Body of pancreas (tissue), 4 donors: Measurements from ENCODE around the gene SFR1. TPM values are rescaled to one million over a fixed set of nuclear protein-coding genes. Genes with fewer than 3 reads are reported as not detected.

Source experiments
- ATAC-seq: fragments of 150-250 bp; one replicate; pipeline ENCODE4 v1.9.1; 2016
- DNase-seq, 4 donors: peaks; one replicate each; pipeline ENCODE4 v3.0.0-alpha.2; 2019
- H3K27ac ChIP-seq, 4 donors: fragments of 200-600 bp; sonication (generic); 1 replicate in 3 of 4; 2 replicates in 1 of 4; pipeline versions ENCODE4 v1.5.1 to v1.6.1; 2016 to 2019; ENCODE audit warnings: mild to moderate bottlenecking in 1 of 4, mixed read lengths in 1 of 4, moderate library complexity in 1 of 4
- H3K27me3 ChIP-seq, 2 donors: fragments of 200-600 bp; sonication (generic); one replicate each; pipeline ENCODE4 v1.6.0; 2016; ENCODE audit warnings: mild to moderate bottlenecking in 1 of 2
- H3K36me3 ChIP-seq, 2 donors: fragments of 200-600 bp; sonication (generic); replicated peaks in 1 of 2; 2 replicates each; pipeline ENCODE4 v1.5.1; 2016; ENCODE audit warnings: low read depth in 2 of 2; ENCODE audit not compliant: insufficient read depth in 1 of 2
- H3K4me1 ChIP-seq: fragments of 200-600 bp; sonication (generic); one replicate; pipeline ENCODE4 v1.6.0; 2016
- H3K4me3 ChIP-seq, 2 donors: fragments of 200-600 bp; sonication (generic); 1 replicate in 1 of 2; 2 replicates in 1 of 2; pipeline ENCODE4 v1.5.1; 2016 to 2019
- H3K9me3 ChIP-seq, 3 donors: fragments of 200-600 bp; sonication (generic); 1 replicate in 2 of 3; 2 replicates in 1 of 3; pipeline ENCODE4 v1.5.1; 2016
- CTCF ChIP-seq, 7 experiments: fragments of 450-650 bp in 4 of 7; fragments of 200-600 bp in 3 of 7; sonication (generic) in 3 of 7; IDR thresholded peaks; one replicate each; pipeline ENCODE4 v1.5.1; 2016 to 2019; ENCODE audit warnings: antibody characterized with exemption in 7 of 7
- POLR2A ChIP-seq, 3 donors: fragments of 450-650 bp; IDR thresholded peaks; one replicate each; pipeline ENCODE4 v1.6.1; 2016; ENCODE audit warnings: antibody characterized with exemption in 3 of 3, mild to moderate bottlenecking in 2 of 3
- WGBS, 2 donors: methylation state at CpG; one replicate each; pipeline ENCODE4 v1.1.5; 2017; 5-methylcytosine and 5-hydroxymethylcytosine counted together
- intact Hi-C: fragments of 100-400 bp; cut with DNase I; formaldehyde crosslinking; loops from one replicate; pipeline ENCODE4 v1.15.1; 2023
- total RNA-seq, 2 donors: library from RNA; depleted of rRNA; stranded (reverse); fragments of >200 nt; gene quantifications; one replicate each; pipeline ENCODE4 v1.1.0, GENCODE V29; 2016

SFR1 gene
- total RNA-seq, 2 donors from 2014 or later: 3.3 to 5.2 TPM

- Histone ChIP-seq H3K9me3 (no peaks in the 10 kb centered on the region), H3K4me3 (no peak overlapping the region), H3K4me1 (no peaks in the 10 kb centered on the region), H3K27me3 (no peaks in the 10 kb centered on the region), H3K36me3 (no peaks in the 10 kb centered on the region), H3K27ac (no peak overlapping the region)
- no peak for ATAC-seq
- intact Hi-C loops: no loop called here
- DNase-seq: no peak
- 24 to 44% methylated on average over 1 of the region's 1 CpG for WGBS, 2 donors
- no peak for TF ChIP-seq CTCF (IDR thresholded peaks at IDR 0.05)
- no peak for TF ChIP-seq POLR2A (IDR thresholded peaks at IDR 0.05)
Measured at GRCh38 chr10:104113376-104113956, 8.5 kb upstream of the SFR1 start.

DNA sequence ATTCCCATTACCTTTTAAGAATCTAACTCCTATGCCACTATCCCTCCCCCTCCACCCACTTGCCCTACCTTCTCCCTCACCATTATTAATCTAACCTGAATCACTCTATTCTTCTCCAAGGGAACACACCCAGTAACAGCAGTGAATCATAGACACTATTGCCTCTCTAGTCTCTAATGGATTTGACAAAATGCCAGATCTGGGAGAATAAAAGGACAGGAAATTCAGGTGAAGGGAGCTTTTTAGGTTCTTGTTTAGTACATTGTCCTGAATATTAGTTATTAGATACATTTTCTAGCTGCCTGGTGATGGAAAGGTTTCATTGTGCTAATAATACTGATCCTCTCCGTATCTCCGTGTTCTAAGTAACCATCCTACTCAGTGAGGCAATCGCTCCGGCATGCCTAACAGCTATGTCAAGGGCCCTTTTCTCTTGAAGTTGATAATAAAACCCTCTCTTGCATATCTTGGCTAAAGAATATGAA is 4.1 kb upstream of the SFR1 start:
- intact Hi-C loops: no loop called here
- 86 to 92% methylated on average over 4 of the region's 4 CpGs for WGBS, 2 donors
- no peaks in the 10 kb centered on the region for H3K9me3 ChIP-seq
- DNase-seq (no peak), ATAC-seq (no peak)
- H3K4me1 ChIP-seq: peaks cover 8% of the 10 kb centered on the region
- no peak overlapping the region for H3K27ac ChIP-seq
- H3K27me3 ChIP-seq: no peaks in the 10 kb centered on the region
- H3K36me3 ChIP-seq: no peaks in the 10 kb centered on the region
- TF ChIP-seq POLR2A (IDR thresholded peaks at IDR 0.05) (no peak), CTCF (IDR thresholded peaks at IDR 0.05) (no peak)
- no peak overlapping the region for H3K4me3 ChIP-seq

- intact Hi-C loops: no loop called here
- Histone ChIP-seq H3K27me3 (no peaks in the 10 kb centered on the region), H3K36me3 (no peaks in the 10 kb centered on the region), H3K9me3 (no peaks in the 10 kb centered on the region), H3K27ac (peak overlapping the region in 3 of 4 donors; percentile 96 to 100 (median 98)), H3K4me3 (no peak overlapping the region), H3K4me1 (peaks cover 8% of the 10 kb centered on the region)
- DNase-seq: no peak
- no peak for ATAC-seq
- WGBS, 2 donors: 85 to 89% methylated on average over 3 of the region's 3 CpGs
- no peak for TF ChIP-seq CTCF (IDR thresholded peaks at IDR 0.05)
- TF ChIP-seq POLR2A (IDR thresholded peaks at IDR 0.05): no peak
Measured at GRCh38 chr10:104119996-104120395, 2.0 kb upstream of the SFR1 start.

- Histone ChIP-seq H3K9me3 (no peaks in the 10 kb centered on the region), H3K4me1 (peaks cover 8% of the 10 kb centered on the region), H3K27me3 (no peaks in the 10 kb centered on the region), H3K4me3 (no peak overlapping the region), H3K36me3 (no peaks in the 10 kb centered on the region), H3K27ac (peak overlapping the region; percentile 84 to 100 (median 97))
- 5 to 20% methylated on average over 2 of the region's 2 CpGs for WGBS, 2 donors
- intact Hi-C loops: no loop called here
- ATAC-seq: no peak
- DNase-seq: no peak
- TF ChIP-seq POLR2A (IDR thresholded peaks at IDR 0.05) (no peak), CTCF (IDR thresholded peaks at IDR 0.05) (no peak)
Measured at GRCh38 chr10:104120512-104120902, 1.5 kb upstream of the SFR1 start.

GRCh38 chr10:104120903-104121484 is 977 bp upstream of the SFR1 start:
- H3K27ac ChIP-seq: peak overlapping the region; percentile 84 to 100 (median 97)
- peak; percentile 69 for ATAC-seq
- peak overlapping the region; percentile 12 to 32 for H3K4me3 ChIP-seq
- DNase-seq: peak; percentile 91 to 96 (median 92)
- no peaks in the 10 kb centered on the region for H3K27me3 ChIP-seq
- no peak for TF ChIP-seq CTCF (IDR thresholded peaks at IDR 0.05)
- no peak for TF ChIP-seq POLR2A (IDR thresholded peaks at IDR 0.05)
- no peaks in the 10 kb centered on the region for H3K9me3 ChIP-seq
- peaks cover 8% of the 10 kb centered on the region for H3K4me1 ChIP-seq
- WGBS, 2 donors: 0% methylated on average over 26 to 28 of the region's 28 CpGs
- no peaks in the 10 kb centered on the region for H3K36me3 ChIP-seq
- intact Hi-C loops: no loop called here
